Measurements from ENCODE around the gene SLC44A5.

- no peak for TF ChIP-seq CTCF (IDR thresholded peaks at IDR 0.05; ENCODE audit: low read depth, low read length)
- no peak for TF ChIP-seq POLR2A (IDR thresholded peaks at IDR 0.05; ENCODE audit: extremely low read depth, insufficient read length)
These were observed 318.9 kb downstream of the SLC44A5 start for GRCh38 chr1:75292013-75292412.
